DND-41 (cell line): ENCODE measurements around the gene TM9SF3.

Experiments used
- ATAC-seq: fragments of 200-7000 bp; cut with Tn5 transposase; 3 replicates; pipeline ENCODE4 v1.9.1; 2021; ENCODE audit warnings: low read depth; ENCODE audit not compliant: insufficient read depth
- DNase-seq: peaks from one replicate; pipeline ENCODE4 v3.0.0-alpha.2; 2020
- H2AFZ ChIP-seq: 2 replicates; pipeline ENCODE4 v1.6.0; 2012; ENCODE audit warnings: low read depth, low read length
- H3K27ac ChIP-seq: 2 replicates; pipeline ENCODE4 v1.5.1; 2012; ENCODE audit warnings: low read length, inconsistent platforms
- H3K27me3 ChIP-seq: fragments of 200-600 bp; sonication (generic); 2 replicates; pipeline ENCODE4 v1.6.0; 2012; ENCODE audit warnings: low read length, mild to moderate bottlenecking, inconsistent platforms; ENCODE audit not compliant: insufficient read depth, poor library complexity
- H3K36me3 ChIP-seq: 2 replicates; pipeline ENCODE4 v1.5.1; 2012; ENCODE audit warnings: low read length, inconsistent platforms; ENCODE audit not compliant: insufficient read depth
- H3K4me1 ChIP-seq: 2 replicates; pipeline ENCODE4 v1.5.1; 2012; ENCODE audit warnings: mild to moderate bottlenecking, low read length; ENCODE audit not compliant: insufficient read depth
- H3K4me2 ChIP-seq: 2 replicates; pipeline ENCODE4 v1.6.0; 2012; ENCODE audit warnings: mild to moderate bottlenecking, moderate library complexity, low read length, inconsistent platforms; ENCODE audit not compliant: insufficient read depth
- H3K4me3 ChIP-seq, 2 experiments: fragments of 200-600 bp in 1 of 2; shearing (Covaris generic) in 1 of 2; 2 replicates each; pipeline ENCODE4 v1.5.1; 2012 to 2016; ENCODE audit warnings: inconsistent platforms in 2 of 2, low read length in 2 of 2, mild to moderate bottlenecking in 2 of 2, low read depth in 1 of 2, moderate library complexity in 1 of 2
- H3K79me2 ChIP-seq: 2 replicates; pipeline ENCODE4 v1.6.0; 2012; ENCODE audit warnings: low read length, inconsistent platforms; ENCODE audit not compliant: insufficient read depth
- H3K9ac ChIP-seq: 2 replicates; pipeline ENCODE4 v1.6.0; 2012; ENCODE audit warnings: low read depth, mild to moderate bottlenecking, inconsistent platforms, low read length, moderate library complexity
- H3K9me3 ChIP-seq: 2 replicates; pipeline ENCODE4 v1.5.1; 2012; ENCODE audit warnings: low read length, moderate library complexity, mild to moderate bottlenecking, inconsistent platforms; ENCODE audit not compliant: insufficient read depth, severe bottlenecking
- H4K20me1 ChIP-seq: 2 replicates; pipeline ENCODE4 v1.6.0; 2012; ENCODE audit warnings: low read length; ENCODE audit not compliant: insufficient read depth
- CTCF ChIP-seq: IDR thresholded peaks from 2 replicates; pipeline ENCODE4 v1.5.1; 2012; ENCODE audit warnings: borderline replicate concordance, low read length, moderate library complexity, mild to moderate bottlenecking; ENCODE audit not compliant: poor library complexity, severe bottlenecking; ENCODE audit errors: extremely low read depth
- EZH2 ChIP-seq: IDR thresholded peaks from 3 replicates; pipeline ENCODE4 v1.6.1; 2012; ENCODE audit warnings: borderline replicate concordance, low read depth, mild to moderate bottlenecking, moderate library complexity, low read length, inconsistent platforms; ENCODE audit not compliant: severe bottlenecking

The TM9SF3 gene

DNA sequence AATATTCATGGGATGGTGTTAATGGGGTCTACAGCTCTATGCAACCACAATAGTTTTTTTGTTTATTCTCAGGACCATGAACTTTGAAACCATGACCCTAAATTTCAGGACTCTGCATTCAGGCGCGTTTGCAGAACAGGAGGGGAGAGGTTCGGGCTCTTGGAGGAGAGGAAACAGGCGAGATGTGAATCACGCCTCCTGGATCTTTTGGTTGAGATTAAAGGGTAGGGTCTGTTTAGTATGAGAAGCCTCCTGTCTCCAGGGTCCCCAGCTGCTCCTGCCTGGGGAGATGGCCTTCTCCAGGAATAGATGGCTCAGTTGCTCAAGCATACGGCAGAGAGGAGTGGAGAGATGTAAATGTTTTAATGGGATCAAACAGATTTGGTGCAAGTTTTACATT, 91.3 kb downstream of the TM9SF3 start:
- H3K79me2 ChIP-seq = no peaks in the 10 kb centered on the region
- no peak overlapping the region for H3K4me3 ChIP-seq
- no peak overlapping the region for H3K4me2 ChIP-seq
- TF ChIP-seq EZH2 (no peak), CTCF (no peak)
- H3K27me3 ChIP-seq = no peaks in the 10 kb centered on the region
- H3K27ac ChIP-seq = no peak overlapping the region
- no peaks in the 10 kb centered on the region for H4K20me1 ChIP-seq
- H3K36me3 ChIP-seq = no peaks in the 10 kb centered on the region
- no peak overlapping the region for H2AFZ ChIP-seq
- DNase-seq (no peak), ATAC-seq (no peak)
- H3K9ac ChIP-seq = no peak overlapping the region
- no peaks in the 10 kb centered on the region for H3K9me3 ChIP-seq
- H3K4me1 ChIP-seq = no peaks in the 10 kb centered on the region

- TF ChIP-seq CTCF = no peak
- TF ChIP-seq EZH2 = no peak
- Histone ChIP-seq H3K4me3 (no peak overlapping the region), H3K36me3 (no peaks in the 10 kb centered on the region), H3K4me1 (no peaks in the 10 kb centered on the region), H3K27ac (no peak overlapping the region), H3K79me2 (no peaks in the 10 kb centered on the region), H3K27me3 (no peaks in the 10 kb centered on the region), H3K9ac (no peak overlapping the region), H2AFZ (no peak overlapping the region), H3K9me3 (no peaks in the 10 kb centered on the region), H4K20me1 (no peaks in the 10 kb centered on the region), H3K4me2 (no peak overlapping the region)
- DNase-seq (no peak), ATAC-seq (no peak)
Measured at GRCh38 chr10:96494694-96495093, 92.1 kb downstream of the TM9SF3 start.

DNA sequence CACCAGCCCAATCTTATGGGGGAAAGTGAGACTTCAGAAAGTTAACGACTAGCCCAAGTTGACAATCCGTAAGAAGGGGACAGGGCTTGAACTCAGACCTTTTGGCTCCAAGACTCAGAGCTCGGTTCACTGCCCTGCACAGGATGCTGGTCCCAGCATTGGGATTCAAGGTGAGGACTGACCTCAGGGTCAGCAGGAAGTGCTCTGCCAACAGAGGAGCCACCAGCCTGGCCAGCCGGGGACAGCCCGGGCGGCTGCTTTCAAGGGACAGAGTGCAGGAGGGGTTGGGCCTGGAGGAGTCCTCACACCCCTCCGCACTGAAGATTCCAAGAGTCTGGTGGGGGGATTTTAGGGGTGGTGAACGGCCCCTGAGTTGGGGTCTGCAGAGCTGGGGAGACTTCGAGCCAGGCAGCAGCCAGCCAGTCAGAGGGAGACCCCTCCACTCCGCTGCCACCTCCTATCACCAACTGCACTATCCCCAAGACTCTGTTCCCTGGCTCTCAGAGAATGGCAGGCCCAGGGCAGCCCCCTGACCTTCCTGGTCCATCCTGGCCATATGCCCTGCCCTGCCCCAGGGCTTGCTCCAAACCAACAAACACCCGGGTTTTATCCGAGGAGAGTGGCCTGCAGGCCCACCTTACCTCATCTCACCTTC, 92.8 kb downstream of the TM9SF3 start:
- ATAC-seq = no peak
- no peak overlapping the region for H3K4me3 ChIP-seq
- no peak for DNase-seq
- H3K9me3 ChIP-seq = no peaks in the 10 kb centered on the region
- TF ChIP-seq CTCF (no peak), EZH2 (no peak)
- H3K4me2 ChIP-seq = no peak overlapping the region
- no peak overlapping the region for H3K27ac ChIP-seq
- H3K36me3 ChIP-seq = no peaks in the 10 kb centered on the region
- no peaks in the 10 kb centered on the region for H3K27me3 ChIP-seq
- H3K4me1 ChIP-seq = no peaks in the 10 kb centered on the region
- no peak overlapping the region for H2AFZ ChIP-seq
- no peaks in the 10 kb centered on the region for H3K79me2 ChIP-seq
- no peak overlapping the region for H3K9ac ChIP-seq
- H4K20me1 ChIP-seq = no peaks in the 10 kb centered on the region

DNA sequence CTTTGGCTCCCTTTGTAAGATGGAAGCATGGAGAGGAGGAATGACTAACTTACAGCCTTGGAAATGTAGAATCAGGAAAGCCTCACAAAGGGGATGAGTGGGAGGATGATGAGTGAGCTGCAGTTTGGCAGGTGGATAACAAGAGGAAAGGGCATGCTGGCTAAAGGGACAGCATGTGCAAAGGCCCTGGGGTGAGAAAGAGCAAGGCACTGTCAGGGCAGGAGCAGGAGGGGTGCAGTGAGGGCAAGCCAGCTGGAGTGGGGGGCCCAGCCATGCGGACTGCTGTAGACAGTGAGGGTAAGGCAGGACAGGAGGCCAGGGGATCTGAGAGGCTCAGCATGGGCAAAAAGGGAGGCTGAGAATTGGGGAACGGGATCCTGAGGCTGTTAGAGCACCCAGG, 93.6 kb downstream of the TM9SF3 start:
- no peaks in the 10 kb centered on the region for H4K20me1 ChIP-seq
- H3K79me2 ChIP-seq = no peaks in the 10 kb centered on the region
- TF ChIP-seq EZH2 = no peak
- TF ChIP-seq CTCF = no peak
- no peaks in the 10 kb centered on the region for H3K4me1 ChIP-seq
- no peaks in the 10 kb centered on the region for H3K36me3 ChIP-seq
- no peak overlapping the region for H3K4me3 ChIP-seq
- H3K27me3 ChIP-seq = no peaks in the 10 kb centered on the region
- no peaks in the 10 kb centered on the region for H3K9me3 ChIP-seq
- no peak for DNase-seq
- no peak overlapping the region for H2AFZ ChIP-seq
- no peak for ATAC-seq
- H3K4me2 ChIP-seq = no peak overlapping the region
- H3K9ac ChIP-seq = no peak overlapping the region
- H3K27ac ChIP-seq = no peak overlapping the region
